ENCODE results near the gene ADORA2B.

DNA sequence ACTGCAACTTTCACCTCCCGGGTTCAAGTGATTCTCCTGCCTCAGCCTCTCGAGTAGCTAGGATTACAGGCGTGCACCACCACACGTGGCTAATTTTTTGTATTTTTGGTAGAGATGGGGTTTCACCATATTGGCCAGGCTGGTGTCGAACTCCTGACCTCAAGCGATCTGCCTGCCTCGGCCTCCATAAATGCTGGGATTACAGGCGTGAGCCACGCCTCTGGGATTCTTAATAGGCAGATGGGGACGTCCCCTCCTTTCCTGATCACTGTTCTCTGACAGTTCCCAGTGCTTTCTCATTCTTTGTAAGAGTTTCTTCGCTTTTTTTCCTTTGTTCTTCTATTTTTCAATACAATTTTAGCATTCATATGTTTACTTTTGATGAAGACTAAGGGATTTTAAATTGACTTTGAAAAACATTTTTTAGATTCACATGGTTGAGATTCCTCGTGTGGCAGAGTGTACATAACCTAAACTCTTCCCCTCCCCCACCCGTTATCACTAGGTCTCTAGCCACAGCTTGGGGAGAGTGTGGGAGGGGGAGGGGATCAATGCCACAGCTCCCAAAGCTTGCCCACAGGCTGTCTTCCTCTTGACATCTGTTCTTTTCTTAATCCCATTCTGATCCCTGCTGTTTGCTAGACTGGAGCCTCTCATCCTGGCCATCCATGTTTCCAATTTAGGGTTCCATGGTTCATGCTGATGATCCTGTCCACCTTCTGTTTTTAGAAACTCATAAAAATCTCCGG, 11.0 kb downstream of the ADORA2B start:
- no peak for TF ChIP-seq MXI1 (IDR thresholded peaks at IDR 0.05; ENCODE audit: borderline replicate concordance, low read depth, low read length)
- TF ChIP-seq, protein P1, sequence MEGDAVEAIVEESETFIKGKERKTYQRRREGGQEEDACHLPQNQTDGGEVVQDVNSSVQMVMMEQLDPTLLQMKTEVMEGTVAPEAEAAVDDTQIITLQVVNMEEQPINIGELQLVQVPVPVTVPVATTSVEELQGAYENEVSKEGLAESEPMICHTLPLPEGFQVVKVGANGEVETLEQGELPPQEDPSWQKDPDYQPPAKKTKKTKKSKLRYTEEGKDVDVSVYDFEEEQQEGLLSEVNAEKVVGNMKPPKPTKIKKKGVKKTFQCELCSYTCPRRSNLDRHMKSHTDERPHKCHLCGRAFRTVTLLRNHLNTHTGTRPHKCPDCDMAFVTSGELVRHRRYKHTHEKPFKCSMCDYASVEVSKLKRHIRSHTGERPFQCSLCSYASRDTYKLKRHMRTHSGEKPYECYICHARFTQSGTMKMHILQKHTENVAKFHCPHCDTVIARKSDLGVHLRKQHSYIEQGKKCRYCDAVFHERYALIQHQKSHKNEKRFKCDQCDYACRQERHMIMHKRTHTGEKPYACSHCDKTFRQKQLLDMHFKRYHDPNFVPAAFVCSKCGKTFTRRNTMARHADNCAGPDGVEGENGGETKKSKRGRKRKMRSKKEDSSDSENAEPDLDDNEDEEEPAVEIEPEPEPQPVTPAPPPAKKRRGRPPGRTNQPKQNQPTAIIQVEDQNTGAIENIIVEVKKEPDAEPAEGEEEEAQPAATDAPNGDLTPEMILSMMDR (conservative IDR thresholded peaks at IDR 0.05; ENCODE audit: low read depth, low read length) = no peak

Data from IMR-90 (cell line).